Mucosa of rectum (tissue), 2 donors: ENCODE data around the gene CEP78.

Source experiments
- H3K27ac ChIP-seq, 2 donors: one replicate each; pipeline ENCODE4 v1.7.0; 2013; ENCODE audit warnings: inconsistent platforms in 2 of 2, low read depth in 2 of 2, low read length in 2 of 2
- H3K27me3 ChIP-seq, 2 donors: one replicate each; pipeline ENCODE4 v1.7.0; 2013; ENCODE audit warnings: low read length in 2 of 2; ENCODE audit not compliant: control insufficient read depth in 2 of 2, insufficient read depth in 2 of 2
- H3K36me3 ChIP-seq, 2 donors: one replicate each; pipeline ENCODE4 v1.7.0; 2013; ENCODE audit warnings: low read length in 2 of 2; ENCODE audit not compliant: control insufficient read depth in 2 of 2, insufficient read depth in 2 of 2
- H3K4me1 ChIP-seq, 2 donors: one replicate each; pipeline ENCODE4 v1.7.0; 2013; ENCODE audit warnings: low read length in 2 of 2, mild to moderate bottlenecking in 1 of 2; ENCODE audit not compliant: control insufficient read depth in 2 of 2, insufficient read depth in 2 of 2
- H3K4me3 ChIP-seq, 2 donors: one replicate each; pipeline ENCODE4 v1.7.0; 2013; ENCODE audit warnings: low read length in 2 of 2
- H3K9ac ChIP-seq, 2 donors: one replicate each; pipeline ENCODE4 v1.7.0; 2013; ENCODE audit warnings: low read length in 2 of 2, low read depth in 1 of 2, mild to moderate bottlenecking in 1 of 2
- H3K9me3 ChIP-seq, 2 donors: one replicate each; pipeline ENCODE4 v1.7.0; 2013; ENCODE audit warnings: low read length in 2 of 2; ENCODE audit not compliant: control insufficient read depth in 2 of 2
- donor health status: healthy.
- donor health status: Normal muscosa, but diverticular disease.

The CEP78 gene

DNA sequence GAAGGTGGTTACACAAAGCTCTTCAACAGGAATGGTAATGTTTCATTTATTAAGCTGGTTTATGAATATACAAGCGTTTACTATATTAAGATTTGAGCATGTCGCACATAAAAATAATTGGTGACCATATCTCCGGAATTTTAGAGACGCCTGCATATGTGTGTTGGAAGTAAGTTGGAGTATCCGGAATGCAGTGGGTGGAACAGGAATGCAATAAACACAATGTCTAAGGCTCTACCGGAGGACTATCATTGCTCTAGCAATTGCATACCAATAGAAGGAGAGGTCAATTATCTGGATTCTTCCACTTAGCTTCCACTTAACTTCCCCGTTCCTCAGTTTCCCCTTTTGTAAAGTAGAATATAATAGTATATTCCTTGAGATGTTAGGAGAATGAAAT, 1.1 kb upstream of the CEP78 start:
- H3K27ac ChIP-seq, result no peak overlapping the region
- peaks cover 0 to 4% of the 10 kb centered on the region in 2 donors for H3K4me1 ChIP-seq
- H3K27me3 ChIP-seq, result no peaks in the 10 kb centered on the region
- H3K9ac ChIP-seq, result no peak overlapping the region
- H3K36me3 ChIP-seq, result no peaks in the 10 kb centered on the region
- H3K4me3 ChIP-seq, result peak overlapping the region; percentile 91 to 92
- H3K9me3 ChIP-seq, result no peaks in the 10 kb centered on the region

DNA sequence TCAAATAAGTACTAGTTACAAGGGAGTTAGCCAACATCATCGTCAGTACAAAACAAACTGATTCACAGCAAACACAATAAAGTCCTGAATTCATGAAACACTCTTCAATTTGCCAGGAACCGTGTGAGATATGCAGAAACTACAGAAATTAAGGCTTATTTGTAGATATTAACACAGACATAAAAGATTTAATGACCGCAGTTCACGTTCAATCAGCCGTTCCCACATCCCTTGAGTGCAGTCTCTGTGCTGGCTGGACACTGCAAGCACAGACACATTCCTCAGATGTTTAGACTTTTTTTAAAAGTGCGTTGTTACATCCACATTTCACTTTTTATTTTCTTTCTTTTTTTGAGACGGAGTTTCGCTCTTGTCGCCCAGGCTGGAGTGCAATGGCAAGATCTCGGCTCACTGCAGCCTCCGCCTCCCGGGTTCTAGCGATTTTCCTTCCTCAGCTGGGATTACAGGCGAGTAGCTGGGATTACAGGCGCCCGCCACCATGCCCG, 566 bp upstream of the CEP78 start:
- H3K9me3 ChIP-seq, result no peaks in the 10 kb centered on the region
- peak overlapping the region; percentile 91 to 92 for H3K4me3 ChIP-seq
- no peaks in the 10 kb centered on the region for H3K36me3 ChIP-seq
- no peaks in the 10 kb centered on the region for H3K27me3 ChIP-seq
- H3K9ac ChIP-seq, result peak overlapping the region; percentile 83 to 86
- peaks cover 0 to 4% of the 10 kb centered on the region in 2 donors for H3K4me1 ChIP-seq
- H3K27ac ChIP-seq, result peak overlapping the region; percentile 77 to 79

DNA sequence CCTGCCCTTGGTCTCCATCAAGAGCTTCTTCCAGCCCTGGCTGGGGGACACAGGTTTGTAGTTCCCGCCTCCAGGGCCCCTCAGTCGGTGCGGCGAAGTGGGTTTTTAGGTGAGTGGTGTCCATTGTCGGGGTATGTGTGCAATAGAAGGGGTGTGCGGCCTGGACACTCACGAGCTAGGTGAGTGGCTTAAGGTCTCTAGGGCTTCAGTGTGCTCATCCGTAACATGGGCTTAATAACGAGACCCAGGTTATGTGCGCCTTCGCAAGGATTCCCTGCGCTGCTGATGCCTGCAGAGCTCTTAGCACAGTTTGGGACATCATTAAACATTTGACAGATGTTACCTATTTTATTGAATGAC, 656 bp downstream of the CEP78 start:
- Histone ChIP-seq H3K36me3 (peaks cover 0 to 1% of the 10 kb centered on the region in 2 donors), H3K4me3 (peak overlapping the region; percentile 91 to 92), H3K9me3 (no peaks in the 10 kb centered on the region), H3K27ac (peak overlapping the region; percentile 77 to 79), H3K27me3 (no peaks in the 10 kb centered on the region), H3K4me1 (peaks cover 0 to 4% of the 10 kb centered on the region in 2 donors), H3K9ac (peak overlapping the region; percentile 67 to 86)

DNA sequence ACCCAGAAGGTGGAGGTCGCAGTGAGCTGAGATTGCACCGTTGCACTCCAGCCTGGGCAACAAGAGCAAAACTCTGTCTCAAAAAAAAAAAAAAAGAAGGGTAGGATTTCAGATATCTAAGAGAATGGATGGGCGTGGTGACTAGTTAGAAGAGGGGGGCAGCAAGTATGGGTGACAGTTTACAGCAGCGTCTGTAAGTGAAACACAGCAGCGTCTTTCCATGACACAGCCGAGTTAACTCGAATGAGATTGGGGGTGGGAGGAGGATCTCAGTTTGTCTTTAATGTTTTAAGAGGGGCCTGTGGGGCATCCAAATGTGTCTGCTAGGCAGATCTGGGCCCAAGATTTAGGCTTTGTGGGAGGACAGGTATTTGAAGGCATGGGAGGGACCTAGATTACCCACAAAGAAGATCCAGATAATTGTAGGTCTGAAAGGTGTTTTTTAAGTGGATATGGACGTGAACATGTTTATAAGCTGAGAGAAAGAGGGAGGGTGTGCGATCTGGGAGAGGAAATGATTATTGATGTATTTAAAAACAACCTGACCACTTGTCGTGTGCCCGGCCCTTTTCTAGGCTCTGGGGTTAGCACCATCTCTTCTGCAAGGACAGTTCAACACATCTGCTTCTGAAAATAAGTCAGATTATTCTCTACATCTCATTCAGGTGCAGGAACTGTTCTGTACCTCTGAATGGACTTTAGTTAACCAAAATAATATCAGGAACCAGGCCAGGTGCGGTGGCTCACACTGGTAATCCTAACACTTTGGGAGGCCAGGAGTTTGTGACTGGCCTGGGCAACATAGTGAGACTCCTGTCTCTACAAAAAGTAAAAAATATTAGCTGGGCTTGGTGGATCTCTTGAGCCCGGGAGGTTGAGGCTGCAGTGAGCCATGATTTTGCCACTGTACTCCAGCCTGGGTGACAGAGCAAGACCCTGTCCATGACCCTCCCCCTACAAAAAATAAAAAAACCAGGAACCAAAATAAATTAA, 2.5 kb downstream of the CEP78 start:
- H3K9ac ChIP-seq, result no peak overlapping the region
- peaks cover 0 to 2% of the 10 kb centered on the region in 2 donors for H3K36me3 ChIP-seq
- peaks cover 0 to 4% of the 10 kb centered on the region in 2 donors for H3K4me1 ChIP-seq
- no peak overlapping the region for H3K27ac ChIP-seq
- no peaks in the 10 kb centered on the region for H3K27me3 ChIP-seq
- H3K9me3 ChIP-seq, result no peaks in the 10 kb centered on the region
- no peak overlapping the region for H3K4me3 ChIP-seq

DNA sequence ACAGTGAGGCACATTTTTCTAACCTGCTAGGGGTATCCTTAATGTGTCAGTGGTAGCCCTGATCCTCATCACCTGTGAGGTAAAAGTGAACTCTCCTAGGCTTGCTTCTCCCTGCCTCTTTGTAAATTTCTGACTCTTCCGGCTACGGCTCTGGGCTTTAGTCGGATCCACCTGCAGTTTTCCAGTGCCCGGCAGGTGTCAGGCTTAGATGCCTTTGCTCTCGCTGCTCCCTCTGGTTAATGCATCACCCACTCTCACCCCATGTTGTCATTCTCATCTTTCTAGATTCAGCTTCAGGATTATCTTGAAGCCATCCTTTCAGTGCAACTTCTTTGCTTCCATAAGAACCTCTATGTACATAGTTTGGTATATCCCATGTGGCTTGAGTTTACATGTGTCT, 3.6 kb downstream of the CEP78 start:
- Histone ChIP-seq H3K9me3 (no peaks in the 10 kb centered on the region), H3K4me3 (no peak overlapping the region), H3K36me3 (peaks cover 0 to 2% of the 10 kb centered on the region in 2 donors), H3K9ac (no peak overlapping the region), H3K27me3 (no peaks in the 10 kb centered on the region), H3K4me1 (peaks cover 0 to 4% of the 10 kb centered on the region in 2 donors), H3K27ac (no peak overlapping the region)

DNA sequence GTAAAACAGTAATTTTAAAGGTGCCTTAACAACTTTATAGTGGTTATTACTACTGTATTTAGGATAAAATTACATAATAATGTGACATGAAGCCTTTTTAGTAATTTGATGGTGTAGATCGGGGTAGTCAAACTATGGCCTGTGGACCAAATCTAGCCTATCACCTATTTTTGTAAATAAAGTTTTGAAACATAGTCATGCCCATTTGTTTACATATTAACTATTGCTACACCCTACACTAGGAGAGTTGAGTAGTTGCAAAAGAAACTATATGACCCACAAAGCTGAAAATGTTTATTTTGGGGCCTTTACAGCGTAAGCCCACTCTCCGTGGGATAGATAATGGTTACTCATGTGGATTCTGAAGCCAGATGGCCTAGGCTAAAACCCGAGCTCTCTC, 6.2 kb downstream of the CEP78 start:
- peaks cover 0 to 2% of the 10 kb centered on the region in 2 donors for H3K36me3 ChIP-seq
- H3K4me1 ChIP-seq, result no peaks in the 10 kb centered on the region
- H3K27ac ChIP-seq, result no peak overlapping the region
- H3K9me3 ChIP-seq, result no peaks in the 10 kb centered on the region
- no peak overlapping the region for H3K4me3 ChIP-seq
- no peaks in the 10 kb centered on the region for H3K27me3 ChIP-seq
- H3K9ac ChIP-seq, result no peak overlapping the region

DNA sequence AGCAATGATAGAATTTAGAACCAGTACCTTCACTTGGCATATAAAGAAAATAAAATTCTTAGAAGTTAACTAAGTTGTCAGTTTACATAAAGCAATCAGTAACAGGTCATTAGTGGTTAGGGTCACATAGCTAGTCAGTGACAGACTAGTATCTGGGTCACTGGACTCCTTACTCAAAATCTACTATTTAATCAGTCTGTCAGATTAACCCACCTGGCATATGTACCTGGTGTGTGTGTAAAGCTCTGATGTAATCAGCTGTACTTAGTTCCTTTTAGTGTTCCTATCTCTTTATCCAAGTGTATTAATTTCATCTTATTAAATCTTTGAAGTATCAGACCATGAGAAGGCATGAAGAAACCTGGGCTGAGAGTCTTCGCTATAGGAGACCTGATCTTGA, 7.3 kb downstream of the CEP78 start:
- H3K4me1 ChIP-seq, result no peaks in the 10 kb centered on the region
- no peak overlapping the region for H3K27ac ChIP-seq
- H3K27me3 ChIP-seq, result no peaks in the 10 kb centered on the region
- no peak overlapping the region for H3K4me3 ChIP-seq
- no peaks in the 10 kb centered on the region for H3K9me3 ChIP-seq
- peaks cover 0 to 2% of the 10 kb centered on the region in 2 donors for H3K36me3 ChIP-seq
- H3K9ac ChIP-seq, result no peak overlapping the region

DNA sequence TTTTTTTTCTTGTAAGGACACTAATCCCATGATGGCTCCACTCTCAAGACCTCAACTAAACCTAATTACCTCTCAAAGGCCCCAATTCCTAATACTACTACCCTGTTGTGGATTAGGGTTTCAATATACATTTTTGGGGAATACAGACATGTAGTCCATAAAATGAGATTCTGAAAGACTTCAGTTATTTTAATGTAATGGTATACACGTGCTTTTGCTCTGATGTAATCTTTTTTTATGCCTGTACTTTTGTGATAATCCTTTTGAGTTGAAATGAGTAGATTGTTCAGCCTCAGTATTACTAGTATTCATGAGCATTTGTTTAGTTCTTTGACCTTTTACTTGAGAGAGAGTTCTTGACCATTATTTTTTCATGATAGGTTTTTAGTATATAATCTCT, 9.5 kb downstream of the CEP78 start:
- Histone ChIP-seq H3K9ac (no peak overlapping the region), H3K4me1 (no peaks in the 10 kb centered on the region), H3K27ac (no peak overlapping the region), H3K27me3 (no peaks in the 10 kb centered on the region), H3K4me3 (no peak overlapping the region), H3K9me3 (no peaks in the 10 kb centered on the region), H3K36me3 (peaks cover 0 to 2% of the 10 kb centered on the region in 2 donors)

DNA sequence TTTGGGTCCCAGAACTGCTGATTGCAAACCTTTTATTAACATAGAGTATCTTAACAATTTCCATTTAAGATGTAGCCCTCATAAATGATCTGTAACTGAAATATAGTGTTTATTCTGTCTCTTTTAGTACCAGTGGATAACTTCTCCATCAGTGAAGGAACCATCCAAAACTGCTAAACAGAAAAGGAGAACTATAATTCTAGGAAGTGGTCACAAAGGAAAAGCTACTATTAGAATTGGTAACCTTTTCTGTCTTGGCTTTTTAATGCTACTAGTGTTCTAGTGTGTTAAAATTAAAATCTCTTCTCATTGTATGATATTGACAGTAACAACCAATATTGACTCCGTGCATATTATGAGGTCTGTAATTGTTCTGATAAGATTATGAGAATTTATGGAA, 12.8 kb downstream of the CEP78 start:
- no peaks in the 10 kb centered on the region for H3K36me3 ChIP-seq
- no peak overlapping the region for H3K4me3 ChIP-seq
- no peaks in the 10 kb centered on the region for H3K9me3 ChIP-seq
- no peaks in the 10 kb centered on the region for H3K27me3 ChIP-seq
- no peak overlapping the region for H3K27ac ChIP-seq
- H3K9ac ChIP-seq, result no peak overlapping the region
- H3K4me1 ChIP-seq, result no peaks in the 10 kb centered on the region

DNA sequence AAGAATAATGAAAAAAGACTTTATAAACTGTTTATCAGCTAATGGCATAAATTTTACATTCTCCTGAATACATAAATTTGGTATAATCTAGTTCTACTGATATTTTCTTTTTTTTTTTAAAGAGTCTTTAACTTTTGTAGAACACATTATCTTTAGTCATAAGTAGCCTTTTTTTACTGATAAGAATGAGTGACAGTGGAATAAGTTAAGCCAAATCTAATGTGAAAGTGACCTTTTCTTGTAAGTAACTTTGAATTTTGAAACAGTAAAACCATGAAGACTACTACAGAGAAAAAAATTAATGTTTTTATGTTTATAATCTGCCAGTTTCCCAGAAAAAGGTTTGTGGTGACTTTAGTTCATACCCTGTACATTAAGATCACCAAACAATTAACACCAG, 13.7 kb downstream of the CEP78 start:
- no peaks in the 10 kb centered on the region for H3K36me3 ChIP-seq
- H3K27ac ChIP-seq, result no peak overlapping the region
- no peaks in the 10 kb centered on the region for H3K4me1 ChIP-seq
- no peak overlapping the region for H3K9ac ChIP-seq
- no peak overlapping the region for H3K4me3 ChIP-seq
- no peaks in the 10 kb centered on the region for H3K27me3 ChIP-seq
- H3K9me3 ChIP-seq, result no peaks in the 10 kb centered on the region
